ENCODE data around the gene DENND4C. TPM values are rescaled to one million over a fixed set of nuclear protein-coding genes. Genes with fewer than 3 reads are reported as not detected.

DENND4C gene
- total RNA-seq, 1 experiment from 2014 or later = 22.6 TPM

- ChIA-PET CTCF (no interaction called here), POLR2A (no interaction called here)
- Mint-ChIP-seq H3K27ac (no peak overlapping the region), H3K36me3 (no peaks in the 10 kb centered on the region), H3K27me3 (ENCODE audit: low read depth) (no peaks in the 10 kb centered on the region), H3K9me3 (no peaks in the 10 kb centered on the region), H3K4me1 (peaks cover 15% of the 10 kb centered on the region), H3K4me3 (no peak overlapping the region)
- ATAC-seq (no peak), DNase-seq (ENCODE audit: low spot score) (no peak)
- TF ChIP-seq ZNF671 (CRISPR knock-in tag; IDR thresholded peaks at IDR 0.05) (no peak), PRRX2 (CRISPR knock-in tag; IDR thresholded peaks at IDR 0.05) (no peak), ZNF416 (CRISPR knock-in tag; IDR thresholded peaks at IDR 0.05) (no peak), ZNF138 (CRISPR knock-in tag; conservative IDR thresholded peaks at IDR 0.05) (no peak), ZNF423 (CRISPR knock-in tag; IDR thresholded peaks at IDR 0.05) (no peak), SMAD4 (CRISPR knock-in tag; IDR thresholded peaks at IDR 0.05) (no peak), SP1 (CRISPR knock-in tag; conservative IDR thresholded peaks at IDR 0.05) (no peak), TEAD4 (CRISPR knock-in tag; IDR thresholded peaks at IDR 0.05) (no peak)
Observed at GRCh38 chr9:19185191-19185590, 45.3 kb upstream of the DENND4C start.

DNA sequence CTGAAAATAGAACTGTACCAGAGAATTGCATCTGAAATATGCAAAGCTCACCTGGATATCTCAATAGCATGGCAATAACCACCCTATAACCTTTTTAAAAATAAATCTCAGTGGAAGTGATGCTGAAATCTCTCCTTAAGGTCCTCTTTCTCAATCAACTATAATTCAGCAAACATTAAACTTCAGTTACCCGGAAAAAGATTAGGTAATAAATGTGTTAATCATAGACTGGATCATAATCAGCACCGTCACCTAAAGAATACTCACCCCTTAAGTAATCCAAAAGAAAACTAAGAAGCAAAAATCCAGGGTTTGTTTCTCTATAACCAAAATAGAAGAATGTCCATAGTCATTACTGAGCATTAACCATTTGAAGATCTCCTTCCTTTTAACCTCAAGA is 44.3 kb upstream of the DENND4C start:
- DNase-seq (ENCODE audit: low spot score) = no peak

More for the DNA sequence above, 44.3 kb upstream of the DENND4C start:
- H3K27ac Mint-ChIP-seq = no peak overlapping the region
- no peaks in the 10 kb centered on the region for H3K27me3 Mint-ChIP-seq (ENCODE audit: low read depth)
- ChIA-PET CTCF (no interaction called here), POLR2A (no interaction called here)
- H3K9me3 Mint-ChIP-seq = no peaks in the 10 kb centered on the region
- no peaks in the 10 kb centered on the region for H3K36me3 Mint-ChIP-seq
- H3K4me3 Mint-ChIP-seq = no peak overlapping the region
- no peak for ATAC-seq
- peaks cover 15% of the 10 kb centered on the region for H3K4me1 Mint-ChIP-seq
- TF ChIP-seq MYBL2 (CRISPR knock-in tag; IDR thresholded peaks at IDR 0.05) (no peak), CREB1 (CRISPR knock-in tag; IDR thresholded peaks at IDR 0.05) (no peak), NFYB (CRISPR knock-in tag; conservative IDR thresholded peaks at IDR 0.05; ENCODE audit: low read depth) (no peak), ZNF671 (CRISPR knock-in tag; IDR thresholded peaks at IDR 0.05) (no peak), CTCF (IDR thresholded peaks at IDR 0.05) (no peak), CDX4 (CRISPR knock-in tag; IDR thresholded peaks at IDR 0.05; ENCODE audit: borderline replicate concordance) (no peak), SMAD3 (CRISPR knock-in tag; IDR thresholded peaks at IDR 0.05; ENCODE audit: borderline replicate concordance) (no peak), TCF7 (CRISPR knock-in tag; IDR thresholded peaks at IDR 0.05; ENCODE audit: low read depth) (no peak), SMAD4 (CRISPR knock-in tag; IDR thresholded peaks at IDR 0.05) (no peak), ZBTB21 (CRISPR knock-in tag; IDR thresholded peaks at IDR 0.05; ENCODE audit: borderline replicate concordance) (no peak), HMGXB4 (CRISPR knock-in tag; IDR thresholded peaks at IDR 0.05) (no peak), PREB (CRISPR knock-in tag; IDR thresholded peaks at IDR 0.05; ENCODE audit: borderline replicate concordance) (no peak), CREM (CRISPR knock-in tag; IDR thresholded peaks at IDR 0.05) (no peak)
- TF ChIP-seq, protein P1, sequence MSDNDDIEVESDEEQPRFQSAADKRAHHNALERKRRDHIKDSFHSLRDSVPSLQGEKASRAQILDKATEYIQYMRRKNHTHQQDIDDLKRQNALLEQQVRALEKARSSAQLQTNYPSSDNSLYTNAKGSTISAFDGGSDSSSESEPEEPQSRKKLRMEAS (CRISPR knock-in tag; IDR thresholded peaks at IDR 0.05) = no peak
- TF ChIP-seq, protein P2, sequence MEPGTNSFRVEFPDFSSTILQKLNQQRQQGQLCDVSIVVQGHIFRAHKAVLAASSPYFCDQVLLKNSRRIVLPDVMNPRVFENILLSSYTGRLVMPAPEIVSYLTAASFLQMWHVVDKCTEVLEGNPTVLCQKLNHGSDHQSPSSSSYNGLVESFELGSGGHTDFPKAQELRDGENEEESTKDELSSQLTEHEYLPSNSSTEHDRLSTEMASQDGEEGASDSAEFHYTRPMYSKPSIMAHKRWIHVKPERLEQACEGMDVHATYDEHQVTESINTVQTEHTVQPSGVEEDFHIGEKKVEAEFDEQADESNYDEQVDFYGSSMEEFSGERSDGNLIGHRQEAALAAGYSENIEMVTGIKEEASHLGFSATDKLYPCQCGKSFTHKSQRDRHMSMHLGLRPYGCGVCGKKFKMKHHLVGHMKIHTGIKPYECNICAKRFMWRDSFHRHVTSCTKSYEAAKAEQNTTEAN (CRISPR knock-in tag; IDR thresholded peaks at IDR 0.05) = no peak
- TF ChIP-seq, protein P3, sequence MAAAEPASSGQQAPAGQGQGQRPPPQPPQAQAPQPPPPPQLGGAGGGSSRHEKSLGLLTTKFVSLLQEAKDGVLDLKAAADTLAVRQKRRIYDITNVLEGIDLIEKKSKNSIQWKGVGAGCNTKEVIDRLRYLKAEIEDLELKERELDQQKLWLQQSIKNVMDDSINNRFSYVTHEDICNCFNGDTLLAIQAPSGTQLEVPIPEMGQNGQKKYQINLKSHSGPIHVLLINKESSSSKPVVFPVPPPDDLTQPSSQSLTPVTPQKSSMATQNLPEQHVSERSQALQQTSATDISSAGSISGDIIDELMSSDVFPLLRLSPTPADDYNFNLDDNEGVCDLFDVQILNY (CRISPR knock-in tag; IDR thresholded peaks at IDR 0.05) = no peak
- TF ChIP-seq, protein P4, sequence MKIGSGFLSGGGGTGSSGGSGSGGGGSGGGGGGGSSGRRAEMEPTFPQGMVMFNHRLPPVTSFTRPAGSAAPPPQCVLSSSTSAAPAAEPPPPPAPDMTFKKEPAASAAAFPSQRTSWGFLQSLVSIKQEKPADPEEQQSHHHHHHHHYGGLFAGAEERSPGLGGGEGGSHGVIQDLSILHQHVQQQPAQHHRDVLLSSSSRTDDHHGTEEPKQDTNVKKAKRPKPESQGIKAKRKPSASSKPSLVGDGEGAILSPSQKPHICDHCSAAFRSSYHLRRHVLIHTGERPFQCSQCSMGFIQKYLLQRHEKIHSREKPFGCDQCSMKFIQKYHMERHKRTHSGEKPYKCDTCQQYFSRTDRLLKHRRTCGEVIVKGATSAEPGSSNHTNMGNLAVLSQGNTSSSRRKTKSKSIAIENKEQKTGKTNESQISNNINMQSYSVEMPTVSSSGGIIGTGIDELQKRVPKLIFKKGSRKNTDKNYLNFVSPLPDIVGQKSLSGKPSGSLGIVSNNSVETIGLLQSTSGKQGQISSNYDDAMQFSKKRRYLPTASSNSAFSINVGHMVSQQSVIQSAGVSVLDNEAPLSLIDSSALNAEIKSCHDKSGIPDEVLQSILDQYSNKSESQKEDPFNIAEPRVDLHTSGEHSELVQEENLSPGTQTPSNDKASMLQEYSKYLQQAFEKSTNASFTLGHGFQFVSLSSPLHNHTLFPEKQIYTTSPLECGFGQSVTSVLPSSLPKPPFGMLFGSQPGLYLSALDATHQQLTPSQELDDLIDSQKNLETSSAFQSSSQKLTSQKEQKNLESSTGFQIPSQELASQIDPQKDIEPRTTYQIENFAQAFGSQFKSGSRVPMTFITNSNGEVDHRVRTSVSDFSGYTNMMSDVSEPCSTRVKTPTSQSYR (CRISPR knock-in tag; IDR thresholded peaks at IDR 0.05) = no peak

Data from WTC11 (cell line).